ENCODE results near the gene SRD5A1. TPM values are rescaled to one million over a fixed set of nuclear protein-coding genes. Genes with fewer than 3 reads are reported as not detected.

The SRD5A1 gene
- total RNA-seq, 1 donor from 2014 or later: 31.3 TPM

DNA sequence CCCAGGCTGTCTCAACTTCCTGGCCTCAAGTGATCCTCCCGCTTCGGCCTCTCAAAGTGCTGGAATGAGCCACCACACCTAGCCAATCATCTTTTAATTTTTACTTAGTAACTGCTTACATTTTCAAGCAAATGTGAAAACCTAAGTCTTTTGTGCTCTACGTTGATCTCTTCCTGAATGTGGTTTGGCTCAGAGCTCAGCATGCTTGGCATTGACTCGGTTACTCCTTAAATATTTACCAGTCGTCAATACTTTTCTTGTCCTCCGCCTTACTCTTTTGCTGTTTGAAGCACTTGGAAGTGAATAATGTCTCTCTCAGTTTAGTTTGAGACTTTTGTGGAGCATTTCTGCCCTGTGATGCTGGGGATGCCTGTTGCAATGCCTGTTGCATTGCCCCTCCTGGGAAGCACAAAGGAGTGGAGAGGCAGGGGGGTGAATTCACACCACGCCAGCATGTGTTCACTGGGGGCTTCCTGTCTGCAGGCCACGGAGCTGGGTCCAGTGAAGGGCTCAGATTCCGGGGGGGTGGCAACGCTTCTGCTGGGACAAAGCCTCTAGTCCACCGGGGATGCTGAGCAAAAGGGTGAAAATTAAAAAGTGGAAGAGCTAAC is 66.9 kb downstream of the SRD5A1 start:
- no peak for DNase-seq (ENCODE audit: low read depth, low spot score)
- Mint-ChIP-seq H3K4me1 (peaks cover 25% of the 10 kb centered on the region), H3K9me3 (no peaks in the 10 kb centered on the region), H3K4me3 (no peak overlapping the region), H3K36me3 (ENCODE audit: low read depth) (no peaks in the 10 kb centered on the region), H3K27ac (ENCODE audit: unreplicated experiment) (no peak overlapping the region), H3K27me3 (ENCODE audit: low read depth) (peaks cover 32% of the 10 kb centered on the region)
- TF ChIP-seq, protein P1, sequence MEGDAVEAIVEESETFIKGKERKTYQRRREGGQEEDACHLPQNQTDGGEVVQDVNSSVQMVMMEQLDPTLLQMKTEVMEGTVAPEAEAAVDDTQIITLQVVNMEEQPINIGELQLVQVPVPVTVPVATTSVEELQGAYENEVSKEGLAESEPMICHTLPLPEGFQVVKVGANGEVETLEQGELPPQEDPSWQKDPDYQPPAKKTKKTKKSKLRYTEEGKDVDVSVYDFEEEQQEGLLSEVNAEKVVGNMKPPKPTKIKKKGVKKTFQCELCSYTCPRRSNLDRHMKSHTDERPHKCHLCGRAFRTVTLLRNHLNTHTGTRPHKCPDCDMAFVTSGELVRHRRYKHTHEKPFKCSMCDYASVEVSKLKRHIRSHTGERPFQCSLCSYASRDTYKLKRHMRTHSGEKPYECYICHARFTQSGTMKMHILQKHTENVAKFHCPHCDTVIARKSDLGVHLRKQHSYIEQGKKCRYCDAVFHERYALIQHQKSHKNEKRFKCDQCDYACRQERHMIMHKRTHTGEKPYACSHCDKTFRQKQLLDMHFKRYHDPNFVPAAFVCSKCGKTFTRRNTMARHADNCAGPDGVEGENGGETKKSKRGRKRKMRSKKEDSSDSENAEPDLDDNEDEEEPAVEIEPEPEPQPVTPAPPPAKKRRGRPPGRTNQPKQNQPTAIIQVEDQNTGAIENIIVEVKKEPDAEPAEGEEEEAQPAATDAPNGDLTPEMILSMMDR (conservative IDR thresholded peaks at IDR 0.05): no peak

DNA sequence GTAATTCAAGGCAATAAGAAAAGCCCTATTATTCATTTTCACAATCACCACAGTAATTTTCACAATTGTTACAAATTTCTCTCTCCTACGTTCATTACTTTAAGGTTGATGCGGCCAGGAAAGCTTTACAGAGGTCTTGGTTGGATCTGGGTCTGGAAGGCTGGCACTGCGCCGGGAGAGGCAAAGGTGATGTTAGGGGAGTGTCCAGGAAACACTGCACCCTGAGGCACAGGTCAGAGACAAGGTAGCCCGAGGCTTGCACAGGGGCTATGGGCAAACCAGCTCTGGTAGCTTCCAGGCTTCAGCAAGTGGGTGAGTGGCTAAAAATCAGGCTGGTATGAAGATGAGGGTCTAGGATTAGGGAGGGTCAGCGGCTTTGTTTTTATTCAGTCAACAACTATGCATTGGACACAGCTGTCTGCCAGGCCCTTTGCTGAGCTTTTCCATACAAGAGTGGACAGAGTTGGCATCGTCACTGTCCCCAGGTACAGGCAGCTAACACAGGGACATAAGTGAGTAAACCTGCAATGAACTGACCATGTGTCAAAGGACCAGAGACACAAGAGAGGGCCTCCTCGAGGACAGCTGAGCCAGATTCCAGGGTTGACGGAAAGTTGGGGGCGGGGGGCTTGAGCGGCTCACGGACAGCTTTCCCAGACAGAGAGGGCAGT is 67.6 kb downstream of the SRD5A1 start:
- Mint-ChIP-seq H3K27ac (ENCODE audit: unreplicated experiment) (peak overlapping the region; percentile 44), H3K9me3 (no peaks in the 10 kb centered on the region), H3K36me3 (ENCODE audit: low read depth) (no peaks in the 10 kb centered on the region), H3K4me3 (no peak overlapping the region), H3K27me3 (ENCODE audit: low read depth) (peaks cover 32% of the 10 kb centered on the region), H3K4me1 (peaks cover 25% of the 10 kb centered on the region)
- DNase-seq (ENCODE audit: low read depth, low spot score): no peak
- TF ChIP-seq, protein P1 (conservative IDR thresholded peaks at IDR 0.05): no peak

- H3K4me1 Mint-ChIP-seq: peaks cover 25% of the 10 kb centered on the region
- TF ChIP-seq, protein P1 (conservative IDR thresholded peaks at IDR 0.05): no peak
- no peaks in the 10 kb centered on the region for H3K36me3 Mint-ChIP-seq (ENCODE audit: low read depth)
- H3K4me3 Mint-ChIP-seq: no peak overlapping the region
- no peak for DNase-seq (ENCODE audit: low read depth, low spot score)
- H3K27me3 Mint-ChIP-seq (ENCODE audit: low read depth): peaks cover 29% of the 10 kb centered on the region
- no peaks in the 10 kb centered on the region for H3K9me3 Mint-ChIP-seq
- H3K27ac Mint-ChIP-seq (ENCODE audit: unreplicated experiment): no peak overlapping the region
Measured at GRCh38 chr5:6701491-6701890, 68.3 kb downstream of the SRD5A1 start.

DNA sequence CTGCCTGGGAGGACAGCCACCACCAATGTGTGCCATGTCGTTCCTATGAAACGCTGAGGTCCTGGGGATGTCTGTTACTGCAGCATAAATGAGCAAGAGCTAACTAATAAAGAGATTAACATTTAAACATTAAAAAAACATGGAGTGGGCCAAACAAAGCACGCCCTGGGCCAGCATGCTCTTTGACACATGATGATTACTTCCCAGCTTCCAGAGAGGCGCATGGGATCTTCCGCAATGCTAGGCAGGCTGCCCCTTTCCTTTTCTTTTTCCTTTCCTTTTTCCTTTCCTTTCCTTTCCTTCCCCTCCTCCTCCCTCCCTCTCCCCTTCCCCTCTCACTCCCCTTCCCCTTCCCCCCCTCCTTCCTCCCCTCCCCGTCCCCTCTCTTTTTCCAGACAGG is 69.4 kb downstream of the SRD5A1 start:
- H3K4me3 Mint-ChIP-seq: no peak overlapping the region
- TF ChIP-seq, protein P1 (conservative IDR thresholded peaks at IDR 0.05): no peak
- no peaks in the 10 kb centered on the region for H3K36me3 Mint-ChIP-seq (ENCODE audit: low read depth)
- no peak overlapping the region for H3K27ac Mint-ChIP-seq (ENCODE audit: unreplicated experiment)
- H3K4me1 Mint-ChIP-seq: peaks cover 25% of the 10 kb centered on the region
- H3K27me3 Mint-ChIP-seq (ENCODE audit: low read depth): peaks cover 19% of the 10 kb centered on the region
- no peaks in the 10 kb centered on the region for H3K9me3 Mint-ChIP-seq
- DNase-seq (ENCODE audit: low read depth, low spot score): no peak

DNA sequence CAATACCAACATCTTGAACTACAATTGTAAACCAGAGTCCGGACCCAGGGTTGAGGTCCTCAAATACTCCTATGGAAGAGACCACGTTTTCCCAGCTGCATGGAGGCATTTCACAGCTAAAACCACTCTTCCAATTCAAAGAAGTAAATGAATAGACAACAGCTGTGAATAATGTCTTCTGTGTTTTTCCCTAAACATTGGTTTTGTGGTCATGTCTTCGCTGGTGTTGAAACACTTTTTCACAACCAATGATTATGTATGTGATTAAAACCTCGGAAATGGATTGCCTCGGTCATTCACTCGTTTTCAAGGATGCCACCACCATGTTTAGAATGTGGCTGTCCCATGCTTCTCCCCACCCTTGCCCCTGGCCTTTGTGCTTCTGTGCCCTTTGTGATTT is 70.6 kb downstream of the SRD5A1 start:
- TF ChIP-seq, protein P1 (conservative IDR thresholded peaks at IDR 0.05): no peak
- no peak overlapping the region for H3K4me3 Mint-ChIP-seq
- no peak for DNase-seq (ENCODE audit: low read depth, low spot score)
- no peaks in the 10 kb centered on the region for H3K9me3 Mint-ChIP-seq
- no peak overlapping the region for H3K27ac Mint-ChIP-seq (ENCODE audit: unreplicated experiment)
- no peaks in the 10 kb centered on the region for H3K36me3 Mint-ChIP-seq (ENCODE audit: low read depth)
- peaks cover 14% of the 10 kb centered on the region for H3K27me3 Mint-ChIP-seq (ENCODE audit: low read depth)
- peaks cover 25% of the 10 kb centered on the region for H3K4me1 Mint-ChIP-seq
